ENCODE results near the gene MYLK4.

Gene MYLK4

DNA sequence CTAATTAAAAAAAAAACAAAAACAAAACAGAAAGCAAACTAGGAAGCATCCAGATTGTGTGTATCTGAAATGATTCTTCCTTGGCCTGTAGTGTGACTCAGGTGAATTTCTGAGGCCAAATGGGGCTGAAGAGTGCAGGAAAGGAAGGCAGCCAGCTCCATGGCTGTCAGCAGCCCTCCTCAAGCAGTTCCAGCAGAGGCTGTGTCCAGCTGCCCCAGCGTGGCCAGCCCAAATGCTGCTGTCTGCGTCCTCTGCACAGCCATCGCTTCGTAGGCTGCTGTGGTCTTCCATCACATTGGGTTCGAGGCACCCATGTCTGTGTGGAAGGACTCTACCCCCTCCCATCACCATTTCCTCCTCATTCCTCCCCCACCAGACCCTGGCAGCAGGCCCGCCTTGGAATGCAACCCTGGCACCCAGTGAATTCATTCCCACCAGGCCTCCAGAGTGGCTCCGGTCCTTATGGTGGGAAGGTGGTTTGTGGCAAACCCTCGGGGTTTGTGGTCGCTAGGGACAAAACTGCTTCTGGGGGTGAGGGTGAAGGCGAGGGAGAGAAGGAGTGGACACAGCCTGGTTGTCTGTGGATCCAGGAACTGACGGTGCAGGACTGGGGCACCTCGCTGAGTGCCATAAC is 81.5 kb downstream of the MYLK4 start:
- no peak for DNase-seq
- intact Hi-C loops (cut with DNase I), result no loop called here

DNA sequence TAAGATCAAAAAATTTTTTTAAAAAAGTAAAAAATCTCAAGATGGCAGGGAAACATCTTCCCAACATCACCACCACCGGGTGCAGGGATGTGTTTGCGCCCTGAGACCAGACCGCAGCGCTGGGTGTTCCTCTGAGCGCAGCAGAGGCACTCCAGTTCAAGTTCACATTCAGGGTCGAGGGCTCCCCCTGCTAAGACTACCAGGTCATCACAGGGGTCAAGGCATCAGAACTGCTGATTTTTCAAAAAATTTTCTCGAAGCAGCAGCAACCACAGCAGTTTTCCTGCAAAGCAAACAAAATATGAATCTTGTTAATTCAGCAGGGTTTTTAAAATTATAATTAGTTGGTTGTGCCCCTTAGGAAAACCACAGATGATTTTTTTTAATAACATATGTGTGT is 83.1 kb downstream of the MYLK4 start:
- intact Hi-C loops (cut with DNase I), result no loop called here
- DNase-seq, result no peak

GRCh38 chr6:2666906-2667575 is 83.7 kb downstream of the MYLK4 start:
- intact Hi-C loops (cut with DNase I), result no loop called here
- DNase-seq, result no peak

DNA sequence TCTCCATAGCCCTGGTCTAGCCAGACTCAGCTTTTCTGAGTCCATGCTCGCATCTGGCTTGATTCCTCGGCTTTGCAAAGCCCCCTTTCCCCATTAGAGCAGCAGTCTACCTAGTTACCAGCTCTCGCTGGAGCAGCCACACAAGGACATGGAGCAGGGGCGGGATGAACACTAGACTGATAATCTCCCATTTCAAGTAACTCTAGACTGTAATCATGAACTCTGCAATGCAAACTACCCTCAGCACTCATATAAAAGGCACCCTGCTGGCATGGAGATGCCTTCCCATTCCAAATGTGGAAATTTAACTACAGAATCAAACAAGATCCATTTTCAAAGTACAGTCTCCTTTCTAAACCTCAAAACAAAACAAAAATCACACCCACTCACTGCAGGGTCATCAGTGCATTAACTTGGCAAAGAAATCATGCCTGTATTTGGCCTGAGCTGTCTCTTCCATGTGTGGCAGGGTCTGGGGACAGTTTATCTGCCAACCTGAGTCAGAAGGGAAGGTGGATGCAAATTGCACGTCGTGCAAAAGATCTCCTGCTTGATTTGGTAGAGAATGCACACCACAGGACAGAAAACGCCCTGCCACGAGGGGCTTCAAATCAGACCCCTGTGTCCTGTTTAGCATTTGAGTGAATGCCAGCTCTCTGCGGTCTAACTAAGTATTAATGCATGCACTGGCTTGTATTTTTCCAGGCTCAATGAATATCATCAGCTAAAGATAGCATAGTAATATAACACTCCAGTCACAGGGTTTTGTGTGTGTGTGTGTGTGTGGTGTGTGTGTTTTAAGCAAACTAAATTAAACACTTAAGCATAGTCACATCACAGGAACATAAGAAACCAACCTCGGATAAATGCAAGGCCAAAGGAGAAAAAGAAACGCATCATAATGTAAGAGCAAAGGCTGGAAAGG is 85.3 kb downstream of the MYLK4 start:
- DNase-seq, result no peak
- intact Hi-C loops (cut with DNase I), result no loop called here

GRCh38 chr6:2663123-2663522 is 87.6 kb downstream of the MYLK4 start:
- intact Hi-C loops (cut with DNase I), result no loop called here

GRCh38 chr6:2661651-2662050 is 89.1 kb downstream of the MYLK4 start:
- no peak for DNase-seq
- intact Hi-C loops (cut with DNase I), result no loop called here

More at GRCh38 chr6:2663123-2663522, 87.6 kb downstream of the MYLK4 start:
- no peak for DNase-seq

DNA sequence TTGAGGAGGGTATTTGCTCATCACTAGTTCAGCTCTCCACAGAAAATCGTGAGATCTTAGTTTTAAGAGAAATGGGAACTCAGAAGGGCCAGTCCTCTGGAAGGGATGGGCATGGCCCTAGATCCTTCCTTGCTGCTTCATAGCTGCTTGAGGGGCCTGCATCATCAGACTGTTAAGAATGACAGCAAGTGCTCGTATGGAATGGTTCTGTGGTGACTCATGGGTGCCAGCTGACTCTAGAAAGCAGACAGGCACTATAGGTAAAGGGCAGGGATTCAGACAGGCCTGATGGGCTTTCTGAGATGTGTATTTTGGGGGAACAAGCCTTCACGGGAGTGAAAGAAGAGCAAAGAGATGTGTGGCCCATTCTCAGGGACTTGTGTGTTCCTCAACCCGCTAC is 90.8 kb downstream of the MYLK4 start:
- intact Hi-C loops (cut with DNase I), result no loop called here
- DNase-seq, result no peak

DNA sequence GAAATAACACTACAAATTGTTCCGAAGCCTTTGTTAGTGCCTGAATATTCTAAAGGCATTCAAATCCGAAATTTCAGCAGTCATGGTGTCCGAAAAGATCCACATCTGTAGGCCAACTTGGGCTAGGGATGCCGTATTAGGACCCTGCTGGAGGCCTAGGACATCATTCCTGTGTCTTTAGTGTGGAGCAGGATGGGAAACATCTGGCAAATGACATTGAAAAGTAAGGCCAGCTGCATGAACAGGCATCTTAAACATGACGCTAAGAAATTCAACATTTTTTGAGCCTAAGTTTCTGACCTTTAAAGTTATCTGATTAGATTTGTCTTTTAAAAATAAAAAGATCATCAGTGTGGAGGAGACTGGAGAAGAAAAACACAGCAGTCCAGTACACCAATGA is 91.3 kb downstream of the MYLK4 start:
- no peak for DNase-seq
- intact Hi-C loops (cut with DNase I), result no loop called here

DNA sequence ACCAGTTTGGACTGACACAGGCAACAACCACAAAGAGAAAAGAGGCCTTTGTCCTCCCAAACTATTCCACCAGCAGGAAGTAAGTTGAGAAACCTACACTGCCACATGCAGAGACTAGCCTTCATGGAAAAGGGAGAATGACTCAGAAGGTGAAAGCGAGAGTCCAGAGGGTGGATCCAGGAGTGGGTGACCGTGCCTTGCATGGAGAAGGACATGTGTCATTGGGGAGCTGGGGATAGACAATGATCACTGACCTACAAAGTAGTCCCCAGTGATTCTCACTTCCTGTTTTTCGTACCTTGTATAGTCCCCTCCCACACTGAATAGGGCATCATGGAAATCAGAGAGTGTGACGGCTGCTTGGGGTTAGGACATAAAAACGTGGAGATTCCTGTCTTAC is 91.9 kb downstream of the MYLK4 start:
- DNase-seq, result no peak
- intact Hi-C loops (cut with DNase I), result no loop called here

DNA sequence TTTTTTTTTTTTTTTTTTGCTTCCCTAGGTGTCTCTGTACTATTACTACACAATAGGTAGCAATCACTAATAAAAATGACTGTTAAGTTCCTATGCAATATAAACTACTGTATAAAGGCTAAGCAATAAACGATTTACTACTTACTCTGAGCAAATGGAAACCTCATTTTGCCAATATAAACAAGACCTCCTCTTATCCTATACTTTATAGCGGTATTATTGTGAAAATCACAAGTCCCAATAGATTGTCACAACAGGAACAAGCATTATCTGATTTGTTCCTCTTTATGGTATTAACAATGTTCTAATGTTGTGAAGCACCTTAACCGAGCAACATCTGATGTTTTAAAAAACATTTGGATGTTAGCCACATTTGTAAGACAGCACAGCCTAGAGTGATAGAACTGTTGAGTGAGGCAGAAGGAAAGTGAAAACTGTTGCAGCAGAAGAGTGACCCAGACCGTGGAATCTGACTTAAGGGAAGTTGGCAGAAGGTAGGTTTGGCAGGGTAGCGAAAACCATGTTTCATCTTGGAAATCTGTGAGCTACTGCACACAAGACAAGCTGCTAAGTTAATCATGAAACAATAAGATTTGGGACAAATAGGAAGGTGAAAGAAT is 94.2 kb downstream of the MYLK4 start:
- no peak for DNase-seq
- intact Hi-C loops (cut with DNase I), result no loop called here

- intact Hi-C loops (cut with DNase I), result no loop called here
- DNase-seq, result no peak
Measured at GRCh38 chr6:2655844-2656433, 94.8 kb downstream of the MYLK4 start.

- intact Hi-C loops (cut with DNase I), result no loop called here
- no peak for DNase-seq
Measured at GRCh38 chr6:2653369-2654032, 97.2 kb downstream of the MYLK4 start.

DNA sequence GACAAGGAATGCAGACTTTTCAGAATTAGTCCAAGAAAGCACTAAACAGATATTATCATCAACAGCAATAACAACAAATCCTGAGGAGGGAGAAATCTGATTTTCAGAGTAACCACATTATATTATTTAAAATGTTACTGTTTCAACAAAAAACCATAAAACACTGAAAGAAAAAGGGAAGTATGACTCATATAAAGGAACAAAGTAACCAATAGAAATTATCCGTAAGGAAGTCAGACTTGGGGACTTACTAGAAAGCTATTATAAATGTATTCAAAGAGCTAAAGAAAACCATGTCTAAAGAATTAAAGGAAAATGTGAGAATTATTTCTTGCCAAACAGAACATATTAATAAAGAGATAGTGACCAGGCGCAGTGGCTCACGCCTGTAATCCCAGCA is 98.1 kb downstream of the MYLK4 start:
- DNase-seq, result no peak
- intact Hi-C loops (cut with DNase I), result no loop called here

DNA sequence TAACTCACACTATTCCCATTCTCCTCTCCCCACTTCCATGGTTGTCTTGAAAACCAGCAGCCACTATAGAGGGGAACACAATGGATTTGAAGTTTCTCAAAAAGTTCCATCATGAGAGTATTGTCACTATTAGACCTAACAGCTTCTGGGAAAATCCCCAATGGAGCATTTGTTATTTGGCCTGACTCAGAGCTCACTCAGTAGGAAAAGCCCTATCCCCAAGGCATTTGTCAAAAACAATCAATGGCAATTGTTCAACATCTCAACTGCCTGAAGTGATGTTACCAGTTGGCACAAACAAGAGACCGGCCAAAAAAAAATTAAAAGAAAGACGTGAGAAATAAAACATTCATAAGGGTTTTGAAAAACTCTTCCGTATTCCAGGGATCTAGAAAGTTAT is 98.8 kb downstream of the MYLK4 start:
- intact Hi-C loops (cut with DNase I), result no loop called here
- no peak for DNase-seq

- no peak for DNase-seq
- intact Hi-C loops (cut with DNase I), result no loop called here
Measured at GRCh38 chr6:2651536-2651935, 99.2 kb downstream of the MYLK4 start.

GRCh38 chr6:2646346-2646745 is 104.4 kb downstream of the MYLK4 start:
- intact Hi-C loops (cut with DNase I), result no loop called here
- no peak for DNase-seq

DNA sequence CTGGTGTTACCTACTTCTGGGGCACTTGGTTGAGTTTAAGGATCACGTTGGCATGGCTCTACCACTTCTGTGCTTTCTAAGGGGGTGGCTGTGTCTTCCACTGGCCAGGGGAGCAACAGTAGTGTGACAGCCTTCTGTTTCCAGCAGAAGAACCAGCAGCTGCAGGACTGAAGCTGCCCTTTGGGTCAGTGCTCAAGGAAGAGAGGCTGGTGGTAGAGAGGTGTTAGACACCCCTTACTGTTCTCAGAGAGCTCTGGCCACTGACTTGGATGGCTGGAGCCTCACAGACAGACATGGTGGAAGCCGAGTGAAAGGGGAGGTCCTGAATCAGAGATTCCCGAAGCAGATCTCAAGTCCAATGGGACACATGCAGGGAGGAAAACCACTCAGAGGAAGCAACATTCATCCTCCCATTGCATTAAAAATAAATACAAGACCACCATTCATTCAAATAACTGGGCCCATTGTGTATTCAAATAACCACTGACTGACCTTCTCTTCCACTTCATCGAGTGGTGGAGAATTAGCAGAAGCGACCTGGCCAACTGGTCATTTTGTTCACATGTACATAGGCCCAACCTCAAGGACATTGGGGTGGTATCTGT is 106.7 kb downstream of the MYLK4 start:
- no peak for DNase-seq
- intact Hi-C loops (cut with DNase I), result no loop called here

- intact Hi-C loops (cut with DNase I), result no loop called here
- DNase-seq, result no peak
Measured at GRCh38 chr6:2643130-2643529, 107.6 kb downstream of the MYLK4 start.

DNA sequence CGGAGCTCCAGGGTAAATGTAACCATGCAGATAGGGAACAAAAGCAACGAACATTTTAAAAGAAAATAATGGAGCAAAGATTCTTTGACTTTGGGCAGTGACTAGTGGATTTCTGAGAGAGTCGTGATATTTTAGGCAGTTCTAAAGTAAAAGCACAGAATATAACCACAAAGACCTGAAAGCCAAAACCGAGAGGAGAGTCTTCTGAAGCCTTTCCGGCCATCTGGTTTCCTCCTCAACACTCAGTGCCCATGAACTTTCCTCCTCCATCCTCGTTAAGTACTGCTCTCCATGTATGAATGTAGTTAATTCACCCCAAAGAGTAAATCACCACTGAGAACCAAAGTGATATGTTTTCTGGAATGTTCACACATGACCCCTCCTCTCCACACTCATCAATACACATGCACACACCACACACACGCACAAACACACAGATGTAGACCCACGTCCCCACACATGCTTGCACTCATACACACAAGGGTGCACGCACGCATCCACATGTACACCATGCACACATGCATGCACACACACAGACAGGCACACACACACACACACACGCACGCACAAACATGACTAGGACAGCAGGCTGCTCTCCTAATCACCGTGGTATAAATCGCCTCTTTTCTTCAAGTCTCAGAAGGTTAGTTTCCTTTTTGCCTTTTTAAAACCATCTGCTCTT is 109.5 kb downstream of the MYLK4 start:
- no peak for DNase-seq
- intact Hi-C loops (cut with DNase I), result no loop called here
